Fibroblast of lung (primary cell): ENCODE measurements around the gene APBB1. TPM values are rescaled to one million over a fixed set of nuclear protein-coding genes. Genes with fewer than 3 reads are reported as not detected.

Experiments used
- DNase-seq, 2 donors: peaks; one replicate each; pipeline versions ENCODE4 v3.0.0 to v3.0.0-alpha.2; 2010; ENCODE audit warnings: low read depth in 2 of 2
- H2AFZ ChIP-seq: 2 replicates; pipeline ENCODE4 v1.5.1; 2012; ENCODE audit warnings: low read length, control low read depth, inconsistent platforms
- H3K27ac ChIP-seq: 2 replicates; pipeline ENCODE4 v1.5.1; 2011; ENCODE audit warnings: low read length, control low read depth; ENCODE audit not compliant: insufficient read depth
- H3K27me3 ChIP-seq: 2 replicates; pipeline ENCODE4 v1.5.1; 2011; ENCODE audit warnings: mild to moderate bottlenecking, low read length; ENCODE audit not compliant: control insufficient read depth, insufficient read depth
- H3K36me3 ChIP-seq: 2 replicates; pipeline ENCODE4 v1.5.1; 2011; ENCODE audit warnings: low read length; ENCODE audit not compliant: control insufficient read depth, insufficient read depth
- H3K4me1 ChIP-seq: 2 replicates; pipeline ENCODE4 v1.5.1; 2011; ENCODE audit warnings: low read length; ENCODE audit not compliant: control insufficient read depth, insufficient read depth; ENCODE audit errors: extremely low read depth
- H3K4me2 ChIP-seq: 2 replicates; pipeline ENCODE4 v1.5.1; 2011; ENCODE audit warnings: low read length, control low read depth; ENCODE audit not compliant: insufficient read depth; ENCODE audit errors: extremely low read depth
- H3K4me3 ChIP-seq, 4 experiments: fragments of 200-600 bp in 1 of 4; sonication (generic) in 1 of 4; replicated peaks in 1 of 4; 2 replicates each; pipeline ENCODE4 v1.5.1; 2011 to 2016; ENCODE audit warnings: low read length in 4 of 4, low read depth in 3 of 4, mild to moderate bottlenecking in 3 of 4, control low read depth in 2 of 4, inconsistent platforms in 1 of 4, mixed read lengths in 1 of 4; ENCODE audit not compliant: insufficient read depth in 1 of 4; ENCODE audit errors: control extremely low read depth in 1 of 4
- H3K79me2 ChIP-seq: 2 replicates; pipeline ENCODE4 v1.5.1; 2012; ENCODE audit warnings: mild to moderate bottlenecking, low read length, inconsistent platforms; ENCODE audit not compliant: control insufficient read depth, insufficient read depth
- H3K9ac ChIP-seq: 2 replicates; pipeline ENCODE4 v1.5.1; 2011; ENCODE audit warnings: mild to moderate bottlenecking, low read length, control low read depth; ENCODE audit not compliant: insufficient read depth
- H3K9me3 ChIP-seq: 2 replicates; pipeline ENCODE4 v1.5.1; 2012; ENCODE audit warnings: low read depth, low read length; ENCODE audit not compliant: control insufficient read depth, insufficient read depth
- H4K20me1 ChIP-seq: 2 replicates; pipeline ENCODE4 v1.5.1; 2011; ENCODE audit warnings: low read length; ENCODE audit not compliant: control insufficient read depth, insufficient read depth; ENCODE audit errors: extremely low read depth
- EZH2 ChIP-seq: IDR thresholded peaks from 2 replicates; pipeline ENCODE4 v1.5.1; 2012; ENCODE audit warnings: low read length, control low read depth, mild to moderate bottlenecking; ENCODE audit errors: missing control alignments
- polyA plus RNA-seq, 2 donors: library from polyadenylated mRNA; depleted of rRNA in 1 of 2; stranded (reverse) in 1 of 2; unstranded in 1 of 2; fragments of >200 nt; gene quantifications; 2 replicates each; pipeline ENCODE4 v1.2.1, GENCODE V29; 2011 to 2012; ENCODE audit warnings: missing spikeins in 1 of 2
- total RNA-seq: library from RNA; depleted of rRNA; stranded (reverse); fragments of >200 nt; gene quantifications from 2 replicates; pipeline ENCODE4 v1.2.1, GENCODE V29; 2014
- TF ChIP-seq, protein P1 (sequence below), 2 donors: IDR thresholded peaks in 1 of 2; conservative IDR thresholded peaks in 1 of 2; 1 replicate in 1 of 2; 2 replicates in 1 of 2; pipeline ENCODE4 v1.5.1; 2011 to 2012; ENCODE audit warnings: low read length in 2 of 2, control low read depth in 1 of 2, inconsistent platforms in 1 of 2, low read depth in 1 of 2, mild to moderate bottlenecking in 1 of 2

The APBB1 gene
- total and polyA plus RNA-seq, 2 donors (not counting 1 experiment from before 2014, with no cell fraction given), result 33.5 to 73.7 TPM

DNA sequence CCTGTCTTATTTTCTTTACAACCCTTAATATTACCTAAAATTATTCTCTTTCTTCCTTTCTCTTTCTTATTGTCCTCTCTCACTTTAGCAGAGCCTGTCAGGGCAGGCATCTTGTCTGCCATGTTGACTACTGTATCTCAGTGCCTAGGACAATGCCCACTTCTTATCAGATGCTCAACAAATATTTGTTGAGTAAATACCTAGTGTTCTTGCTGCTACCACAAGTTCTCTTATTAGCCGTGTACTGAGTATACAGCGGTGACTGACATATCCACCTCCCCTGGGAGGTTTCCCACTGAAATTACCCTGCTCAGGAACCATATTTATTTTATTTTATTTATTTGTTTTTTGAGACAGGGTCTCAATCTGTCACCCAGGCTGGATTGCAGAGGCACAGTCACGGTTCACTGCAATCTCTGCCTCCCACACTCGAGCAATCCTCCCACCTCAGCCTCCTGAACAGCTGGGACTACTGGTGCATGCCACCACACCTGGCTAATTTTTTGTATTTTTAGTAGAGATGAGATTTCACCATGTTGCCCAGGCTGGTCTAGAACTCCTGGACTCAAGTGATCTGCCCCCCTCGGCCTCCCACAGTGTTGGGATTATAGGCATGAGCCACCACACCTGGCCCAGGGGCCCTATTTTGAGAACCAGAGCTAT lies 15.2 kb upstream of the APBB1 start:
- H3K4me3 ChIP-seq, result no peak overlapping the region
- no peaks in the 10 kb centered on the region for H4K20me1 ChIP-seq
- H3K27ac ChIP-seq, result no peak overlapping the region
- H3K9me3 ChIP-seq, result no peaks in the 10 kb centered on the region
- no peaks in the 10 kb centered on the region for H3K79me2 ChIP-seq
- no peak overlapping the region for H3K4me2 ChIP-seq
- no peak overlapping the region for H3K9ac ChIP-seq
- no peak for DNase-seq
- no peaks in the 10 kb centered on the region for H3K36me3 ChIP-seq
- no peak for TF ChIP-seq EZH2
- TF ChIP-seq, protein P1, sequence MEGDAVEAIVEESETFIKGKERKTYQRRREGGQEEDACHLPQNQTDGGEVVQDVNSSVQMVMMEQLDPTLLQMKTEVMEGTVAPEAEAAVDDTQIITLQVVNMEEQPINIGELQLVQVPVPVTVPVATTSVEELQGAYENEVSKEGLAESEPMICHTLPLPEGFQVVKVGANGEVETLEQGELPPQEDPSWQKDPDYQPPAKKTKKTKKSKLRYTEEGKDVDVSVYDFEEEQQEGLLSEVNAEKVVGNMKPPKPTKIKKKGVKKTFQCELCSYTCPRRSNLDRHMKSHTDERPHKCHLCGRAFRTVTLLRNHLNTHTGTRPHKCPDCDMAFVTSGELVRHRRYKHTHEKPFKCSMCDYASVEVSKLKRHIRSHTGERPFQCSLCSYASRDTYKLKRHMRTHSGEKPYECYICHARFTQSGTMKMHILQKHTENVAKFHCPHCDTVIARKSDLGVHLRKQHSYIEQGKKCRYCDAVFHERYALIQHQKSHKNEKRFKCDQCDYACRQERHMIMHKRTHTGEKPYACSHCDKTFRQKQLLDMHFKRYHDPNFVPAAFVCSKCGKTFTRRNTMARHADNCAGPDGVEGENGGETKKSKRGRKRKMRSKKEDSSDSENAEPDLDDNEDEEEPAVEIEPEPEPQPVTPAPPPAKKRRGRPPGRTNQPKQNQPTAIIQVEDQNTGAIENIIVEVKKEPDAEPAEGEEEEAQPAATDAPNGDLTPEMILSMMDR (conservative IDR thresholded peaks at IDR 0.05 in 1 of 2, IDR thresholded peaks at IDR 0.05 in 1 of 2; ENCODE audit: low read depth in 1 of 2, low read length in 2 of 2), result no peak
- no peaks in the 10 kb centered on the region for H3K27me3 ChIP-seq
- no peak overlapping the region for H2AFZ ChIP-seq
- H3K4me1 ChIP-seq, result no peaks in the 10 kb centered on the region

DNA sequence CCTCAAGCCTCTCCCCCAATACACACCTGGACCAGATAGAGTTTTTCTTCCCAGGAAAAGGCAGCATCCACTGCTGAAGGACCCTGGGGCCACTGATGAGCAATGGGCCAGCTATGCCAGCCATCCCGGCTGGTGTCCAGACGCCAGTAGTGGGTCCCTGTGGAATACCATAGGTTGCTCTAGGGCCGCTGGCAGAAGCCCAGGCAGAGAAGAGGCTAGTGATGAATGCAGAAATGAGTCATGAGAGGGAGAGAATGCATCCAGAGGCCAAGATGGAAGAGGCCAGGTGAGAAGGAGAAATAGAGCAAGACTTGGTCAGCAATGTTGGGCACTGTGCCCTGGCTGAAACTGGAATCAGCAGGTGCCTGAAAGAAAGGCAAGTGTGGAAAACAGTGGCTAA lies 13.0 kb upstream of the APBB1 start:
- Histone ChIP-seq H3K9me3 (no peaks in the 10 kb centered on the region), H3K4me3 (no peak overlapping the region), H3K9ac (no peak overlapping the region), H3K27me3 (no peaks in the 10 kb centered on the region), H2AFZ (no peak overlapping the region), H3K4me1 (no peaks in the 10 kb centered on the region), H3K36me3 (no peaks in the 10 kb centered on the region), H3K27ac (no peak overlapping the region), H4K20me1 (no peaks in the 10 kb centered on the region), H3K79me2 (no peaks in the 10 kb centered on the region), H3K4me2 (no peak overlapping the region)
- peak in 1 of 2 donors; percentile 79 for DNase-seq
- TF ChIP-seq EZH2, result no peak
- TF ChIP-seq, protein P1 (conservative IDR thresholded peaks at IDR 0.05 in 1 of 2, IDR thresholded peaks at IDR 0.05 in 1 of 2; ENCODE audit: low read depth in 1 of 2, low read length in 2 of 2), result no peak

DNA sequence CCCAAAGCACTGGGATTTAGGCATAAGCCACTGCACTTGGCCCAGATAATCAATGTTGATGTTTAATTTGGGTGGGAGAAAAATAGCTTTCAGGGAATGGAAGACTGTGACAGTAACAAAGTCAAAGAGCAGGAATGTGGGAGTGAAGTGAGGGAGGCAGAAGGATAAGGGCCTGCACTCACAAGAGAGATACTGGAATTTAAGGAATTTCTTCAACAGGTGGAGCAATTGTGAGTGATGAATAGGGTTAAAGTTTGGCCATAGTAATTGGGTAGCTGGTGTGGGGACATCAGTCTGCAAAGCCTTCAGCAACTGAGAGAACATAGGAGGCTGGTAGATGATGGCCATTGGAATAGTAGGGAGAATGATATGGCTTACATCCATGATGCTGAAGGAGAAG lies 8.6 kb upstream of the APBB1 start:
- no peak for DNase-seq
- Histone ChIP-seq H3K4me2 (no peak overlapping the region), H4K20me1 (no peaks in the 10 kb centered on the region), H2AFZ (no peak overlapping the region), H3K36me3 (no peaks in the 10 kb centered on the region), H3K9ac (no peak overlapping the region), H3K9me3 (no peaks in the 10 kb centered on the region), H3K4me3 (no peak overlapping the region), H3K27ac (no peak overlapping the region), H3K79me2 (no peaks in the 10 kb centered on the region), H3K27me3 (no peaks in the 10 kb centered on the region), H3K4me1 (no peaks in the 10 kb centered on the region)
- no peak for TF ChIP-seq EZH2
- TF ChIP-seq, protein P1 (conservative IDR thresholded peaks at IDR 0.05 in 1 of 2, IDR thresholded peaks at IDR 0.05 in 1 of 2; ENCODE audit: low read depth in 1 of 2, low read length in 2 of 2), result no peak
